HCT116 (cell line): ENCODE results near the gene MCC. TPM values are rescaled to one million over a fixed set of nuclear protein-coding genes. Genes with fewer than 3 reads are reported as not detected.

Experiments
- ATAC-seq: fragments of 200-7000 bp; cut with Tn5 transposase; 2 replicates; pipeline ENCODE4 v1.9.1; 2020; ENCODE audit warnings: mild to moderate bottlenecking, moderate library complexity
- BruUV-seq: library from RNA; stranded (reverse); fragments of 400-500 nt; replicated peaks from 2 replicates; lab custom pipeline; 2021; lab: Mats Ljungman, UMichigan
- CTCF ChIA-PET: fragments of 300-600 bp; sonication (Branson Sonifier 250); formaldehyde crosslinking; loops from one replicate; lab custom pipeline; 2021; ENCODE audit warnings: antibody characterized with exemption; lab: Charles Lee
- POLR2A ChIA-PET: fragments of 300-600, 350-600 bp; sonication (Branson Sonifier 250); formaldehyde crosslinking; loops from one replicate; lab custom pipeline; 2021; ENCODE audit warnings: antibody characterized with exemption; lab: Charles Lee
- RAD21 ChIA-PET, 2 experiments: fragments of 300-600 bp; sonication (Branson Sonifier 250); formaldehyde crosslinking; loops; one replicate each; lab custom pipeline; 2023; ENCODE audit warnings: low total read pairs in 2 of 2; ENCODE audit not compliant: uncharacterized antibody in 2 of 2, unreplicated experiment in 2 of 2, low non-redundant PET in 1 of 2; lab: Charles Lee
- DNase-seq: peaks from one replicate; pipeline ENCODE4 v3.0.0-alpha.2; 2010; ENCODE audit warnings: low read depth, low spot score
- H2AFZ ChIP-seq: fragments of 200-600 bp; shearing (Covaris generic), sonication (generic); 2 replicates; pipeline ENCODE4 v1.6.1; 2017; ENCODE audit warnings: low read depth, mixed run types, mixed read lengths, antibody characterized with exemption, low read length; ENCODE audit not compliant: poor library complexity, severe bottlenecking
- H3K27ac ChIP-seq: 2 replicates; pipeline ENCODE4 v1.5.1; 2012; ENCODE audit warnings: low read depth, low read length
- H3K27me3 ChIP-seq: fragments of 200-600 bp; sonication (generic); 2 replicates; pipeline ENCODE4 v1.6.1; 2016; ENCODE audit warnings: mixed run types, low read length, mixed read lengths; ENCODE audit not compliant: insufficient read depth
- H3K36me3 ChIP-seq, 2 experiments: fragments of 200-500 bp in 1 of 2; fragments of 200-600 bp in 1 of 2; sonication (Bioruptor generic) in 1 of 2; sonication (generic) in 1 of 2; 2 replicates each; pipeline versions ENCODE4 v1.5.1 to v1.6.1; 2014 to 2016; ENCODE audit warnings: low read length in 2 of 2, inconsistent platforms in 1 of 2, mixed read lengths in 1 of 2, mixed run types in 1 of 2; ENCODE audit not compliant: insufficient read depth in 2 of 2, control insufficient read depth in 1 of 2
- H3K4me1 ChIP-seq, 2 experiments: fragments of 200-600 bp in 1 of 2; sonication (generic) in 1 of 2; 2 replicates each; pipeline versions ENCODE4 v1.5.1 to v1.6.1; 2012 to 2017; ENCODE audit warnings: low read length in 2 of 2, inconsistent platforms in 1 of 2, mild to moderate bottlenecking in 1 of 2, mixed read lengths in 1 of 2, mixed run types in 1 of 2, moderate library complexity in 1 of 2; ENCODE audit not compliant: insufficient read depth in 2 of 2, control insufficient read depth in 1 of 2
- H3K4me2 ChIP-seq: fragments of 200-600 bp; sonication (generic); 2 replicates; pipeline ENCODE4 v1.6.1; 2017; ENCODE audit warnings: mixed run types, low read length, mixed read lengths
- H3K4me3 ChIP-seq, 2 experiments: fragments of 200-600 bp in 1 of 2; sonication (generic) in 1 of 2; replicated peaks in 1 of 2; 2 replicates each; pipeline ENCODE4 v1.5.1; 2011 to 2016; ENCODE audit warnings: low read length in 2 of 2, control low read depth in 1 of 2, low read depth in 1 of 2, mild to moderate bottlenecking in 1 of 2, mixed read lengths in 1 of 2, mixed run types in 1 of 2
- H3K79me2 ChIP-seq: fragments of 200-600 bp; sonication (generic); 2 replicates; pipeline ENCODE4 v1.6.1; 2017; ENCODE audit warnings: mild to moderate bottlenecking, mixed run types, low read length, moderate library complexity, mixed read lengths; ENCODE audit not compliant: insufficient read depth
- H3K9ac ChIP-seq: fragments of 200-600 bp; sonication (generic); 2 replicates; pipeline ENCODE4 v1.6.1; 2016; ENCODE audit warnings: low read length, mixed read lengths
- H3K9me2 ChIP-seq: fragments of 200-600 bp; sonication (generic), shearing (Covaris generic); 2 replicates; pipeline ENCODE4 v1.6.1; 2017; ENCODE audit warnings: mixed run types, mild to moderate bottlenecking, moderate library complexity; ENCODE audit not compliant: insufficient read depth
- H3K9me3 ChIP-seq, 2 experiments: fragments of 200-500 bp in 1 of 2; fragments of 200-600 bp in 1 of 2; sonication (Bioruptor generic) in 1 of 2; sonication (generic) in 1 of 2; 2 replicates each; pipeline ENCODE4 v1.6.1; 2014 to 2017; ENCODE audit warnings: low read length in 2 of 2, mixed read lengths in 2 of 2, inconsistent platforms in 1 of 2, low read depth in 1 of 2, mild to moderate bottlenecking in 1 of 2, mixed run types in 1 of 2, moderate library complexity in 1 of 2; ENCODE audit not compliant: control insufficient read depth in 1 of 2, insufficient read depth in 1 of 2
- H4K20me1 ChIP-seq: fragments of 200-600 bp; sonication (generic), shearing (Covaris generic); 2 replicates; pipeline ENCODE4 v1.6.1; 2017; ENCODE audit warnings: mixed run types, mild to moderate bottlenecking, moderate library complexity; ENCODE audit not compliant: insufficient read depth
- ATF3 ChIP-seq: IDR thresholded peaks from 2 replicates; pipeline ENCODE4 v1.6.1; 2012
- CEBPB ChIP-seq: IDR thresholded peaks from 2 replicates; pipeline ENCODE4 v1.6.1; 2012; ENCODE audit warnings: low read depth
- CTCF ChIP-seq, 3 experiments: fragments of 200-600 bp in 1 of 3; sonication (generic) in 1 of 3; IDR thresholded peaks in 2 of 3; conservative IDR thresholded peaks in 1 of 3; 2 replicates each; pipeline ENCODE4 v1.5.1; 2012 to 2017; ENCODE audit warnings: low read depth in 2 of 3, low read length in 2 of 3, antibody characterized with exemption in 1 of 3, borderline replicate concordance in 1 of 3, control low read depth in 1 of 3, mild to moderate bottlenecking in 1 of 3, mixed read lengths in 1 of 3, mixed run types in 1 of 3, moderate library complexity in 1 of 3; ENCODE audit not compliant: insufficient read depth in 1 of 3
- EGR1 ChIP-seq: IDR thresholded peaks from 2 replicates; pipeline ENCODE4 v1.6.1; 2012; ENCODE audit warnings: low read depth
- ELF1 ChIP-seq: IDR thresholded peaks from 2 replicates; pipeline ENCODE4 v1.6.1; 2012; ENCODE audit warnings: low read depth, borderline replicate concordance
- JUND ChIP-seq: IDR thresholded peaks from 2 replicates; pipeline ENCODE4 v1.6.1; 2012
- MAX ChIP-seq: IDR thresholded peaks from 2 replicates; pipeline ENCODE4 v1.6.1; 2012
- POLR2AphosphoS5 ChIP-seq: IDR thresholded peaks from 2 replicates; pipeline ENCODE4 v1.6.1; 2011; ENCODE audit warnings: mild to moderate bottlenecking, low read depth, low read length, moderate library complexity
- REST ChIP-seq: IDR thresholded peaks from 2 replicates; pipeline ENCODE4 v1.6.1; 2012; ENCODE audit warnings: low read depth
- SIN3A ChIP-seq: IDR thresholded peaks from 2 replicates; pipeline ENCODE4 v1.6.1; 2012; ENCODE audit warnings: low read depth
- SRF ChIP-seq: IDR thresholded peaks from 2 replicates; pipeline ENCODE4 v1.6.1; 2012; ENCODE audit warnings: low read depth
- TCF7L2 ChIP-seq: IDR thresholded peaks from 2 replicates; pipeline ENCODE4 v1.7.0; 2011; ENCODE audit warnings: borderline replicate concordance, inconsistent platforms; ENCODE audit not compliant: insufficient read depth, insufficient read length; ENCODE audit errors: extremely low read depth
- YY1 ChIP-seq: IDR thresholded peaks from 2 replicates; pipeline ENCODE4 v1.6.1; 2011; ENCODE audit warnings: low read length, low read depth, moderate library complexity, mild to moderate bottlenecking; ENCODE audit not compliant: insufficient replicate concordance; ENCODE audit errors: extremely low read depth
- ZBTB33 ChIP-seq: IDR thresholded peaks from 2 replicates; pipeline ENCODE4 v1.6.1; 2011; ENCODE audit warnings: mild to moderate bottlenecking, low read length, moderate library complexity; ENCODE audit not compliant: insufficient replicate concordance; ENCODE audit errors: extremely low read depth
- ZFX ChIP-seq: fragments of 450-650 bp; IDR thresholded peaks from 2 replicates; pipeline ENCODE4 v1.6.1; 2017
- ZNF274 ChIP-seq: fragments of 200-500 bp; sonication (Bioruptor generic); IDR thresholded peaks from 2 replicates; pipeline ENCODE4 v1.6.1; 2014; ENCODE audit warnings: mild to moderate bottlenecking, low read depth, low read length, inconsistent platforms
- intact Hi-C: fragments of 100-400 bp; cut with micrococcal nuclease; formaldehyde crosslinking; loops from 2 replicates; pipeline ENCODE4 v1.10.0; 2022
- total RNA-seq: library from RNA; stranded (reverse); gene quantifications from one replicate; pipeline ENCODE4 v1.2.1, GENCODE V29; 2021; ENCODE audit not compliant: unreplicated experiment

Gene MCC
- total RNA-seq, 1 experiment from 2014 or later, result 20.1 TPM

- Histone ChIP-seq H3K27me3 (no peaks in the 10 kb centered on the region), H3K79me2 (no peaks in the 10 kb centered on the region)
Observed at GRCh38 chr5:113367586-113367985, 120.7 kb downstream of the MCC start.

More at GRCh38 chr5:113367586-113367985, 120.7 kb downstream of the MCC start:
- Histone ChIP-seq H3K9me2 (no peaks in the 10 kb centered on the region; the same call in 1 of the 2 replicates), H3K9ac (no peak overlapping the region), H3K4me3 (no peak overlapping the region)
- TF ChIP-seq ZBTB33, result no peak
- TF ChIP-seq ATF3, result no peak
- no peak for TF ChIP-seq POLR2AphosphoS5
- no peak for TF ChIP-seq SIN3A
- TF ChIP-seq EGR1, result no peak
- TF ChIP-seq TCF7L2, result no peak
- no peak for TF ChIP-seq CTCF (IDR thresholded peaks at IDR 0.05 in 2 of 3, conservative IDR thresholded peaks at IDR 0.05 in 1 of 3; ENCODE audit: borderline replicate concordance in 1 of 3, insufficient read depth in 1 of 3, low read depth in 2 of 3, low read length in 2 of 3)
- TF ChIP-seq JUND, result no peak
- no peak for TF ChIP-seq SRF
- no peak for TF ChIP-seq YY1
- TF ChIP-seq REST, result no peak
- no peak for TF ChIP-seq ZNF274
- TF ChIP-seq CEBPB, result no peak
- no peak for TF ChIP-seq ZFX
- no peak for TF ChIP-seq MAX
- TF ChIP-seq ELF1, result no peak
- TF ChIP-seq, all 23 proteins: peak for 0
- H2AFZ ChIP-seq, result no peak overlapping the region
- no peaks in the 10 kb centered on the region for H3K4me1 ChIP-seq
- H3K4me2 ChIP-seq, result no peak overlapping the region
- H4K20me1 ChIP-seq, result no peaks in the 10 kb centered on the region
- ChIA-PET CTCF (interaction anchor here (0.8 to 1.4 kb wide), 2 partner anchors 12 to 360 kb away, joined by 3 to 4 read pairs; no protein-coding TSS in a partner anchor), RAD21 (no interaction called here), POLR2A (no interaction called here)
- no peaks in the 10 kb centered on the region for H3K9me3 ChIP-seq
- no TSS peak for BruUV-seq
- no peak for ATAC-seq
- no peak for DNase-seq
- no peak overlapping the region for H3K27ac ChIP-seq
- H3K36me3 ChIP-seq, result no peaks in the 10 kb centered on the region
- intact Hi-C loops, result loop anchor here (10.0 kb wide), 1 partner anchor 57 kb away; no protein-coding TSS in a partner anchor
